Activated CD8-positive, alpha-beta memory T cell treated with anti-CD3 and anti-CD28 coated beads for 4 hours (primary cell): ENCODE measurements around the gene RSPH6A.
A peak's percentile ranks its signal among the peaks of the same experiment; 100 is the strongest.

ENCODE experiments used
- DNase-seq, 2 donors: peaks; one replicate each; pipeline ENCODE4 v3.0.0-alpha.2; 2020; ENCODE audit warnings: low read depth in 2 of 2

Gene RSPH6A

GRCh38 chr19:45814851-45815480 lies at the start of gene RSPH6A:
Gene RSPH6A, minus strand, starts transcription at chr19:45815308. Its CDS starts 132 bp downstream, at chr19:45815176.
- DNase-seq = no peak

- DNase-seq = no peak
These were observed 49.5 kb upstream of the RSPH6A start for GRCh38 chr19:45864629-45865082.

DNA sequence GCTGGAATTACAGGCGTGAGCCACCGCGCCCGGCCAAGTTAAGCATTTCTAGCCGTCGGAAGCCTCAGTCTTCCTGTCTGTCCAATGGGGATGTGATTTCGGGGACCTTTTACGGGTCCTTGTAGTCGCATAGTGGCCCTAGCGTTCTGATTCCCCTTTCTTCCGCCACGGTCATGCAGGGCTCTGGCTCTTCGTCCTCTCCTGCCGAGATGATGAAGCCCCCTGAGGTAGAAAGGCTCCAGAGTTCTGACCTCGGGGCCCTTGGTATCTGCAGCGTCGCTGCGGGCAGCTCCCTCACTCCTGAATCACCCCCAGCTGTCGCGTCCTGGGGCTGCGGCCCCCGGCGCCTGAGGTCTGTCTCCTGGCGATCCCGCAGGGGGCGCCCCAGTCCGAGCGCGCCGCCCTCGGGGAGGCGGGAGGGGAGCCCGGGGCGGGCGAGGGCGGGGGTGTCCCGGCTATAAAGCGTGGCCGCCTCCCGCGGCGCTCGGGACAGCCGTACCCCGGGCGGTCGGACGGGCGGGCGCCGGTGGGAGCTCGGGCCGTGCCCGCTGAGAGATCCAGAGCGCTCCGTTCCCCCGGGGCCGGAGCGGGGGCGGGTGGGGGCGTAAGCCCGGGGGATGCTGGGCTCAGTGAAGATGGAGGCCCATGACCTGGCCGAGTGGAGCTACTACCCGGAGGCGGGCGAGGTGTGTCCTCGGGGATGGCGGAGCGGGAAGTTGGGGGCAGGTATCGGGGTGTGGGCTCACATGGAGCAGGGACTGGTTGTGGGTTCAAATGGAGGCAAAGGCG lies 48.9 kb upstream of the RSPH6A start, which contains the start of gene FOXA3:
TSS of gene FOXA3 (plus strand) at position 487 of the 789 bp plus-strand sequence. CDS start at position 618, 131 bp downstream.
- no peak for DNase-seq

- no peak for DNase-seq
These were observed 48.3 kb upstream of the RSPH6A start for GRCh38 chr19:45863335-45863839.

DNA sequence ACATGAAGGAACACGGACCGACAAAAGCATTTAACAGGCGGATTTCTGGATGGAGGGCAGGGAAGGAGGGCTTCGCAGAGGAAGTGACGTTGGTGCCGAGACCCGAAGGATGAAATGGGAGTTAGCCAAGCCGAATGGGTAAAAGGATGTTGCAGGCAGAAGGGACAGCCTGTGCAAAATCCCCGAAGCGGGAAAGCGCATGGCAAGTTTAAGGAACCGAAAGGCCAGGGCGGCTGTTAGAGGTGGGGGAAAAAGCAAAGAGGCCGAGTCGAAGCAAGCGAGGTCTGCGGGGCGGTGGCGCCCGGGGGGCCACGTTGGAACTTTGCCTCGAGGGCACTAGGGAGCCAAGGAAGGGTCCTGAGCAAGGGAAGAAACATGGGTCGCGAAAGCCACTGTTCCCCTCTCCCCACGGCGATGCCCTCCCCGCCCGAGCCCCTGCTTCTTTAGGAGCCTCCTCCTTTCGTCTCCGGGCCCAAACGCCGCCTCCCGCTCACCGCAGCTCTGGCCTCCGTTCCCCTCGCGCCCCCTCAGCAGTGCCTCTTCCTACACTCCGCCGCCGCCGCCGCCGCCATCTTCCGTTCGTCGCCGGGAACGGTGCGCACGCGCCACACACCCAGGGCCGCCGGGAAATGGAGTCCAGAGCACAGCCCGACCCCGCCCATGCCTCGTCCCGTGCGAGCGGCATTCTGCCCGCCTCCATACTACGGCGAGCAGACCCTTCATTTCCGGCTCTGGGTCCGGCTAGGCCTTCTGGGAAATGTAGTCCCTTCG lies 47.6 kb upstream of the RSPH6A start, which contains the start of gene SYMPK:
TSS of gene SYMPK (minus strand) at position 584 of the 771 bp plus-strand sequence. CDS start 8,652 bp downstream, outside the sequence.
- peak; percentile 97 to 99 for DNase-seq

GRCh38 chr19:45862271-45862563 lies 47.1 kb upstream of the RSPH6A start:
- no peak for DNase-seq

- no peak for DNase-seq
These were observed 45.5 kb upstream of the RSPH6A start for GRCh38 chr19:45860359-45861259.

- DNase-seq = no peak
These were observed 39.2 kb upstream of the RSPH6A start for GRCh38 chr19:45854167-45854778.

DNA sequence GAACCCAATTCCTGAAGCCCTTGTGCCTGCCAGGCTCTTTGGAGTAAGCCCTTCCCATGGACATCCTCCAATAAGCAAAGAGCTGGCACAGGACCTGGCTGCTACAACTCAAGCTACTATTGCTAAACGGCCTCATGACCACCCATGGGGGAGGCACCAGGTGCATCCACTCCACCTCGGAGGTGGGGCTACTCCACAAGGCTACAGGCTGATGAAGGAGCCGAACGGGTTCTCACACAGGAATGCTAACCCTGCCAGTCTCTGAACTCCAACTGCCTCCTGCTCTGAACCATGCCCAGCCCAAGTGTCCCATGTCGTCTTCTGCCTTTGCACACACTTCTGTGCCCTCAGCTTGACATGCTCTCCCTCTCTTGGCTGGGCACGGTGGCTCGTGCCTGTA lies 37.9 kb upstream of the RSPH6A start:
- no peak for DNase-seq

GRCh38 chr19:45852145-45852750 lies 37.1 kb upstream of the RSPH6A start:
- no peak for DNase-seq

DNA sequence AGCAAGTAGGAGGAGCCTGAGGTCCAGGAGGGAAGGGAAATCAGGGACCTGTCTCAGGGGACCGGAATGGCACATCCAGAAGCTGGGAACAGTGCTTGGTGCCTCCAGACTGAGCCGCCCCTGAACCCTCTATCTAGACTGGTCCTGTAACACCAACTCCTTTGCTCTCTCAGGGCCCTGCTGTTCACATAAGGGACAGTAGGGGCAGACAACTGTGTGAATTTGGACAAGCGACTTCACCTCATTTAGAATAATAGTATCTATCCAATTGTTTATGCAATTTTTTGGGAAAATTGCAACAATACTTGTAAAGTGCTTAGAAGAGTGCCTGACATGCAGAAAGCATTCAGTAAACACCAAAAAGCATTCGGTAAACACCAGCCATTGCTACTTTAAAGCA lies 33.8 kb upstream of the RSPH6A start:
- no peak for DNase-seq

DNA sequence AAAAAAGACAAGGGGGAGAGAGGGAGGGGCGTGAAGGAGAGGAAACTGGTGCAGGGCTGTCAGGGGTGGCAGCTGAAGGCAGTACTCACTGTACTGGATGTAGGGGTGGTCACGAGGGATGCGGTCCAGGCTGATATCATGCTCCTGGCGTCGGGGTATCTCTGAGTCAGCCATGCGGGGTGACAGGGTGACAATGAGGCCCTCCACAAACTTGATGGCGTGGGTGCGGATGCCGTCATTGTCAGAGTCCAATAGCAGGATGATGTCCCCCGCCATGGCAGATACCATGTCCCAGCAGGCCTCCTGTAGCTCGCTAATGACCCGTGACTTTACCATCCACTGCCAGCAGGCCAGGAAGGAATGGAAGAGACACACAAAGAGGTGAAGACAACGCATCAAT lies 32.6 kb upstream of the RSPH6A start:
- no peak for DNase-seq

DNA sequence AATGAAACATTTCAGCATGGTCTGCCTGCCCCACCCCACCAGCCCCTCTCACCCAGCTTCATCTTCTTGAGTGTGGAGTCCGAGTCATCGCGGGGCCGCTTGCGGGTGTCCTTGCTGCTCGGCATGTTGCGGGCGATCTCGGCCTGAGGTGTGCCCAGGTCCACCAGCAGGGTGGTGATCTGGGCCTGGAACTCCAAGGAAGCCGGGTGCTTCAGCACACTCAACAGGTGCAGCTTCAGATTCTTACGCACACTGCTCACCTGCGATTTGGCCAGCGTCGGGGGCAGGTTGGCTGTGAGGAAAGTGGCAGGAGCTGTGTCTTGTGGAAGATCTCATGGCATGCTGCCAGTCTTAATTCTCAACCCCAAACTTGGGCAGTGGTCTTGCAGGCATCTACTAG lies 27.1 kb upstream of the RSPH6A start:
- no peak for DNase-seq

DNA sequence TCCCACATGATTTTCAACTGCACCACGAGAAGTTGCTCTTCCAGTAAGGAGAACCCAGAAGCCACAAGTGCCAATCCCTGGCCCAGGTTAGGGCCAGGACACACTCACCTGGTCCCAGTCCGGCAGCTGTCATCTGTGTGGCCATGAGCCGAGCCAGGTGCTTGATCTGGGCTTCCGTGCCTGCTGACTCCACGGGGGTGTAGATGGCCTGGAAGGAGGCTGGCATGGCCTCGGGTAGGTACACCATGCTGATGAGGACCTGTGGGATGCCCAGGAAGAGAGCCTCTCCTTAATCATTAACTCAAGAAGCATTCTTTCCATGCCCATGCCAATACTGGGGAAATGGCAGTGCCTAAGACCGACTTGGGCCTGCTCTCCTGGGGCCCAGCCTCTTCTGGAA lies 19.9 kb upstream of the RSPH6A start:
- DNase-seq = no peak

- DNase-seq = no peak
These were observed 13.8 kb upstream of the RSPH6A start for GRCh38 chr19:45828945-45829344.

GRCh38 chr19:45828523-45828922 lies 13.4 kb upstream of the RSPH6A start:
- no peak for DNase-seq

GRCh38 chr19:45827459-45828093 lies 12.5 kb upstream of the RSPH6A start:
- no peak for DNase-seq

DNA sequence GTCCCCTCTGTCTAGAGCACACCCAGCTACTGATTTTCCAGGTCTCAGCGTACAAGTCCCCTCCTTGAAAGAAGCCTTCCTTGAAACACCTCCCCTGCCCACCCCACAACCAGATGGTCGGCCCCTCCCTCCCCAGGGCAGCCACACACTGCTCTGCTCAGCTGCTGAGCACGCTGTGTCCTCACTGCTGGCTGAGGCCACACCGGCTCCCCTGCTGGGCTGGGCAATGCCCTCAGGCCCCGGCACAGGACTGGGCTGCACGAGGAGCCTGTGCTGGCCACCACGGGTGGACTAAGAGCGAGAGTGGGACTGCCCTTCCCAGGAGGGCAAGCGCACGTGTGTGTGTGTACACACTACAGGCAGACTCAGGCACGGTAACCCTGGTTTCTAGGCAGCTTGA lies 11.8 kb upstream of the RSPH6A start:
- DNase-seq = no peak

DNA sequence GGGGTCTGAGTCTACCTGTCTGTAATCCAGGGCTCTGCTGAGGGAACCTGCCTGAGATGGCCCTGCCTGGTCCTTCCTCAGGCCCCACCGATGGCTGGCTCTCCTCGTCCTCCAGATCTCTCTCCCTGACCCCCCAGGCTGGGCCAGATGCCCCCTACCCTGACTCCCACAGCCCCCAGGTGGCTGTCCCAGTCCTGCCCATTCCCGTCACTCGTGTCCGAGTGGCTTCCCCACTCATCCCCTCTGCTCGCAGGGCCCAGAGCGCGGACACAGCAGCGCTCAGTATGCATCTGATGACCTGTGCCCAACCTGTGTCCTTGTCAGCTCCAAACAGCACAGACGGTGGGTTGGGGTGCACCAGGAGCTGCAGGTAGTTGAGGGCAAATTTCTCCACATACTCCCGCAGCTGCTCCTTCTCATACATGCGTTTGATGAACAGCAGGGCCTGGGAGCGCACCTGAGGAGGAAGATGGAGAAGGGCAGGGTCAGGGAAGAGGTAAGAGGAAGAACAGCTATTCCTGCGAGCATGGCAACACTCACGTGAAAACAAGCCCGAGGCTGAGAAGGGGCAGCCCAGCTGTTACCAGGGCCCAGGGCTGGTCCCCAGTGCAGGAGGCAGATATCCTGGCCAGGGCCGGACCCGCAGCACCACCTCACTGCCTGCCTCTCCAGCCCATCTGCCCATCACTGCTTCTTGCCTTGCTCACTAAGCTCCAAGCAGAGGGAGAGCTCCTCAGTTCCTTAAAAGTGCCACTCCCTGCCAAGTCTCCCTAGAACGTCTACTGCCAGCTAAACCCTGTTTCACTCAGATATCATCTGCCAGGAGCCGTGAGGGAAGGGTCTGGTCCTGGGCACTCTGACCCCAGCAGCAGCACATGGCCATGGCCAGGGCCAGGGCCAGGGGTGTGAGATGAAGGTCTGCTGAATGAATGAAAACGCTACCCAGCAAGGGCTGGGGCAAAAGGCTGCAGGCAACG lies 11.1 kb upstream of the RSPH6A start:
- DNase-seq = no peak
